Measurements from ENCODE around the gene RABEP2.
A peak's percentile ranks its signal among the peaks of the same experiment; 100 is the strongest.
"Not testable (repeated sequence)": the region's sequence is repeated elsewhere in the genome, so short reads cannot be mapped to it uniquely, and the experiment has no call there.

The RABEP2 gene

DNA sequence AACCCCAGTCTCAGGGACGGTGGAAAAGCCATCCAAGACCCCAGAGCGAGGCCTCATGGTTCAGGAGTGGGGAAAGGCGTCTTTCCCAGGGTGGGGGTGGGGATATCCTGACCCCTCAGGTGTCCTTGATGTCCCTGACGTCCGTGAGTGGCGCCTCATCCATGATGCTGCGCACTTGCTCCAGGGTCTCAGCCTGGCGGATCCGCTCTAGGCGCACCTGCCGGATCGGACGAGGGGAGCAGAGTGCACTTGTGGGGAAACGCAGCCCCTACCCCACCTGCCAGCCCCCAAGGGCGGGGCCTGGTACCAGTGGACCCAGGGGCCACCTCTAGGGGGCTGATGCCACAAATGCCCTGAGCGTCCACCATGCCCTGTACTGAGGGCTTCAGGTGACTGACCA is 20.2 kb downstream of the RABEP2 start:
- no peak for FAIRE-seq
- DNase-seq (ENCODE audit: low spot score): no peak

DNA sequence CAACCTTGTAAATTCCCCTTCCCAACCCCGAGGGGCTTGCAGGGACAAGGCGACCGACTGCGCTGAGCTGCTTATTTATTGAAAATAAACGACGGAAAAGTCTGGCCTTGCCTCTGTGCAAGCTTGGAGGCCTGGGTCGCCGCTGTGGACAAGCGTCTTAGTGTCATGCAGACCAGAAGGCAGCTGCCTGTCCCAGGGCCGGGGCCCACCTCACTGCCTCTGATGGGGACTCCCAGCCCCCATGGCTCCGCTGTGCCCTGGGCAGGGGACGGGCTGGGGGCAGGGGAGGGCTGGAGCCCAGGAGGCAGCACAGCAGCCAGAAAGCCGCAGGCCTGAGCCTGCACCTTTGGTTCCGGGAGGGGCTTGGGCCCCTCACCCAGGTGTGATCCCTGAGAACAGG is 20.7 kb downstream of the RABEP2 start:
- no peak for DNase-seq (ENCODE audit: low spot score)
- FAIRE-seq: no peak

GRCh38 chr16:28903344-28904042 is 21.5 kb downstream of the RABEP2 start:
- DNase-seq (ENCODE audit: low spot score) (no peak), FAIRE-seq (no peak)

- FAIRE-seq (no peak), DNase-seq (ENCODE audit: low spot score) (no peak)
Measured at GRCh38 chr16:28902909-28903308, 22.1 kb downstream of the RABEP2 start.

DNA sequence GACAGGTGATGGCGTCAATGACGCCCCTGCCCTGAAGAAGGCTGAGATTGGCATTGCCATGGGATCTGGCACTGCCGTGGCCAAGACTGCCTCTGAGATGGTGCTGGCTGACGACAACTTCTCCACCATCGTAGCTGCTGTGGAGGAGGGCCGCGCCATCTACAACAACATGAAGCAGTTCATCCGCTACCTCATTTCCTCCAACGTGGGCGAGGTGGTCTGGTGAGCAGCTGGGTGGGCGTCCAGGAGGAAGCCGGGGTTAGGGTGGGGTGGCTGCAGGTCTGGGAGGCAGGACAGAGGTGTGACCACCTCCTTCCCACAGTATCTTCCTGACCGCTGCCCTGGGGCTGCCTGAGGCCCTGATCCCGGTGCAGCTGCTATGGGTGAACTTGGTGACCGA is 23.2 kb downstream of the RABEP2 start:
- FAIRE-seq: no peak

GRCh38 chr16:28900601-28901000 is 24.4 kb downstream of the RABEP2 start:
- FAIRE-seq: no peak
- DNase-seq (ENCODE audit: low spot score): no peak

More for the DNA sequence above, 23.2 kb downstream of the RABEP2 start:
- no peak for DNase-seq (ENCODE audit: low spot score)

GRCh38 chr16:28899882-28900590 is 25.0 kb downstream of the RABEP2 start:
- DNase-seq (ENCODE audit: low spot score) (no peak), FAIRE-seq (no peak)

DNA sequence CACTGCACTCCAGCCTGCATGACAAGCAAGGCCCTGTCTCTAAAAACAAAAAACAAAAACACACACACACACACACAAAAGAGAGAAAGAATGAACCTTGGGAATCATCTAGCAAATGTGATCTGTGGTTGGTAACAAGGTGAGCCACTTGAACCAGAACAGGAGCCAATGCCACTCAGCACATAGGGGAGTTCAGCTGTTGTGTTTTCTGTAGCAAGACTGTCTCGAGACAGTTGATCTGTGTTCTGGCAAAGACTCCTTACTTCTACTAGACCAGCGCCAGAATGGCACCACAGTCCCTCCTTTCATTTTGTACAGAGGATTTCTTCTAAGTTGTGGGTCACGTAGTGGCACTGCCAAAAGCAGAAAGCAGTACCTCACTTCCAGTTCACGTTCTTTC is 26.1 kb downstream of the RABEP2 start:
- DNase-seq (ENCODE audit: low spot score) (no peak), FAIRE-seq (no peak)

GRCh38 chr16:28898266-28898665 is 26.8 kb downstream of the RABEP2 start:
- no peak for FAIRE-seq
- peak; percentile 41 for DNase-seq (ENCODE audit: low spot score)

DNA sequence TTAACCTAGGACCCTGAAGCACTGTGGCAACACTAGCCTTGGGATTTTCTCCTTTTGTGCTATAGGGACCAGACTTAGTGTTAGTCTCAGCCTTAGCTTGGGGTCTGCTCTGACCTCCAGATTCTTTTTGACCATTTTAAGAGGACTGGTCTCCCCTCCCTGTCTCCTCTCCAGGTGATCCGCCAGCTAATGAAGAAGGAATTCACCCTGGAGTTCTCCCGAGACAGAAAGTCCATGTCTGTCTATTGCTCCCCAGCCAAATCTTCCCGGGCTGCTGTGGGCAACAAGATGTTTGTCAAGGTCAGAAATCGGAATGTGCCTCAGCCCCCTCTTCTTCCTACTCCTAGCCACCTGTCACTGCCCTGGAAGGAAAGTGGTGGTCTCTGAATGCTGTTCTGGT is 27.2 kb downstream of the RABEP2 start:
- FAIRE-seq: no peak
- DNase-seq (ENCODE audit: low spot score): peak; percentile 20

GRCh38 chr16:28895609-28896008 is 29.4 kb downstream of the RABEP2 start:
- FAIRE-seq: no peak
- no peak for DNase-seq (ENCODE audit: low spot score)

GRCh38 chr16:28893291-28893690 is 31.7 kb downstream of the RABEP2 start:
- DNase-seq (ENCODE audit: low spot score): no peak
- no peak for FAIRE-seq

DNA sequence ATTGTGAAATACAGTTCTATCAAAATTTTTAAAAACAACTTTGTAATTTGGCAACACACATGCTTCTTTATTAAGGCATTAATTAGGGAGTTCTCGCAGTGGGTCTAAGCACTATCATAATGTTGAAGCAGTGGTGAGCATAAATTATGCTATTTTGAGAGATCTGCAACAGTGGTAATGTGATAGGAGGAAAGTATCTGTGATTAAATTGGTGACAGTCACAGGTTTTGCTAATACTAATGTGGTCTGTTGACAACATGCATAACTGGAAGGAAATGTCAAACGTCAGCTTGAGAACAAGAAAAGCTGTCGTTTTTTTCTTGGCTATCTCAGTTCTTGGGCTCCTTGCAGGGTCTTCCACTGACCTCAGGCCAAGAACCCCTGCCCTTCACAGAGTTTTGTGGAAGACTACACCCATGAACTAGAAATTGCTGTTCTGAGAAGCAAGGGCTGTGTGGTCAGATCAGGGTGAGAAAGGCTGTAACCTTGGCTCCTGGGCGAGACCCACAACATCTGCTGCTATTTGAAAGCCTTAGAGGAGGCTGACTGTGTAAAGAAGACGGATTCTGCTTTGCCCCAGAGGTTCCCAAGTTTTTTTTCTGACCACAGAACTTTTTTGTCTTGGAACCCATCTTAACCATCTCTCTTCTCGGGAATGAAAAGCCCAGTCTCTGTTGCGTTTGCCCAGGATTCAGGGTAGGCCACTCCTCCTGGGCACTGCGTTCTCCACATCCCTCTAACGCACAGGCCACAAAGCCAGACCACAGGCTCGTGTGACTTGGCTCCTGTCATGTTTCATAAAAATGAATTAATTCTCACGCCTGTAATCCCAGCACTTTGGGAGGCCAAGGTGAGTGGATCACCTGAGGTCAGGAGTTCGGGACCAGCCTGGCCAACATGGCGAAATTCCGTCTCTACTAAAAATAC is 32.8 kb downstream of the RABEP2 start:
- DNase-seq (ENCODE audit: low spot score): no peak
- FAIRE-seq: no peak

- not testable (repeated sequence) for FAIRE-seq; DNase-seq (ENCODE audit: low spot score)
Measured at GRCh38 chr16:28890355-28890754, 34.7 kb downstream of the RABEP2 start.

- no peak for DNase-seq (ENCODE audit: low spot score)
- no peak for FAIRE-seq
Measured at GRCh38 chr16:28886945-28887344, 38.1 kb downstream of the RABEP2 start.

- DNase-seq (ENCODE audit: low spot score) (no peak), FAIRE-seq (no peak)
Measured at GRCh38 chr16:28884045-28884444, 41.0 kb downstream of the RABEP2 start.

DNA sequence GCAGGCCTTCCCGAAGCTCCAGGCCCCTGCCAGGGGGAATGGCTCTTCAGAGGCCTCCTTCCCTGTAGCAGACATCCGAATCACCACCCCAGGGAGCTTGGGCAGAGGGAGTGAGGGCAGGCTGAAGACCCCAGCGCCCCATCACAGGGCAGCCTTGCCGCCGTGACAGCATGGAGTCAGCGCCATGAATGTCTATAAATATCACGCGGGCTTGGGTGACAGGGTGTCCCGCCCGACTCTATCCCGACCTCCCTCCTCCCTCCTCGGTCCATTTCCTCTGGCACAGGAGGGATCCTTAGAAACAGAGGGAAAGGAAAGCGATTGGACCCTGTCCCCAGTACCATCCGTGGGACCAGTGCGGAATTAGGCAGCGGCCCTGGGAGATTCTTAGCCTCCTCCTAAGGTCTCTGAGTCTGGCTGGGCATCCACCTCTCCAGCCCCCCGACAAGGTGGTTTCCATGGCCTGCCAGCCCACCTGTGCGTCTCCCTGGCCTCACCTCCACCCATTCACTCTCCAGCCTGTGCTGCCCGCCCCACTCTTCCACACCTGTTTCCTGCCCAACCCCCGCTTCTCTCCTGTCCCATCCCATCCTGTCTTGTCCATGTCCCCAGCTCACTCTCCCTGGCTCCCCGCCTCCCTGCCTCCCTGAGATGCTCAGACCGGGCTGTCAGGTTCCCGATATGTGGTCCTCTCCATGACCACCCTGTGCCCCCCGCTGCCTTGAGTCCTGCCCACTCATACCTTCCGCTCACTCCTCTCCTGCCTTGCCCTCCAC is 41.6 kb downstream of the RABEP2 start:
- FAIRE-seq (no peak), DNase-seq (ENCODE audit: low spot score) (no peak)

- no peak for FAIRE-seq
- DNase-seq (ENCODE audit: low spot score): no peak
Measured at GRCh38 chr16:28882551-28883160, 42.4 kb downstream of the RABEP2 start.

GRCh38 chr16:28881565-28881964 is 43.5 kb downstream of the RABEP2 start:
- DNase-seq (ENCODE audit: low spot score); FAIRE-seq: not testable (repeated sequence)

- FAIRE-seq (no peak), DNase-seq (ENCODE audit: low spot score) (no peak)
Measured at GRCh38 chr16:28880955-28881354, 44.1 kb downstream of the RABEP2 start.

DNA sequence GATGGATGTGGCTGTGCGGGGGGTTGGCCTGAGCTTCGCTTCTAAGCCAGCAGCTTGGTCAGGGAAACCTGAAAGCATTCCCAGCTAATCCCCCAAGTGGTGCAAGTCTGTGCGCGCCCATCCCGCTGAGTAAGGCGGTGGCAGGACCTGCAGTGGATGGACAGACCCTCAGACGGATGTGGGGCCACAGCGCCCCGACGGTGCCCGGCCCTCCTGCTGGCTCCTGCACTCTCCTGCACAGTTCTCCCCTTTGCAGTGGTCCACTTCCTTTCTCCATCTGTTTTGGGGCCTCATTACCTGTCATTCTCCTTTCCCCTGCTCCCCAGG is 44.5 kb downstream of the RABEP2 start:
- FAIRE-seq (no peak), DNase-seq (ENCODE audit: low spot score) (no peak)

All from urothelium cell line (cell line).